Measurements from ENCODE around the gene CDK18. TPM values are rescaled to one million over a fixed set of nuclear protein-coding genes. Genes with fewer than 3 reads are reported as not detected.

Gene CDK18
- total and polyA plus RNA-seq, 7 donors = 1.5 to 11.9 (median 3.9) TPM

GRCh38 chr1:205535866-205536758 is 31.6 kb downstream of the CDK18 start:
- Histone ChIP-seq H3K4me3 (no peak overlapping the region), H3K4me1 (no peaks in the 10 kb centered on the region), H3K27ac (no peak overlapping the region), H3K36me3 (ENCODE audit: insufficient read depth in 1 of 2, low read depth in 1 of 2) (no peaks in the 10 kb centered on the region), H3K27me3 (ENCODE audit: insufficient read depth in 3 of 3, low read length in 2 of 3) (peaks cover 0 to 9% (median 0%) of the 10 kb centered on the region in 3 donors), H3K9me3 (no peaks in the 10 kb centered on the region)
- ATAC-seq (no peak), DNase-seq (peak; percentile 3 to 36)
- WGBS, 3 donors = 75 to 81% (median 81%) methylated on average over 11 of the region's 11 CpGs
- intact Hi-C loops (cut with DNase I) = loop anchor here in 1 of 2 donors (5.0 kb wide), 1 partner anchor 46 kb away; no protein-coding TSS in a partner anchor
- TF ChIP-seq, protein P1, sequence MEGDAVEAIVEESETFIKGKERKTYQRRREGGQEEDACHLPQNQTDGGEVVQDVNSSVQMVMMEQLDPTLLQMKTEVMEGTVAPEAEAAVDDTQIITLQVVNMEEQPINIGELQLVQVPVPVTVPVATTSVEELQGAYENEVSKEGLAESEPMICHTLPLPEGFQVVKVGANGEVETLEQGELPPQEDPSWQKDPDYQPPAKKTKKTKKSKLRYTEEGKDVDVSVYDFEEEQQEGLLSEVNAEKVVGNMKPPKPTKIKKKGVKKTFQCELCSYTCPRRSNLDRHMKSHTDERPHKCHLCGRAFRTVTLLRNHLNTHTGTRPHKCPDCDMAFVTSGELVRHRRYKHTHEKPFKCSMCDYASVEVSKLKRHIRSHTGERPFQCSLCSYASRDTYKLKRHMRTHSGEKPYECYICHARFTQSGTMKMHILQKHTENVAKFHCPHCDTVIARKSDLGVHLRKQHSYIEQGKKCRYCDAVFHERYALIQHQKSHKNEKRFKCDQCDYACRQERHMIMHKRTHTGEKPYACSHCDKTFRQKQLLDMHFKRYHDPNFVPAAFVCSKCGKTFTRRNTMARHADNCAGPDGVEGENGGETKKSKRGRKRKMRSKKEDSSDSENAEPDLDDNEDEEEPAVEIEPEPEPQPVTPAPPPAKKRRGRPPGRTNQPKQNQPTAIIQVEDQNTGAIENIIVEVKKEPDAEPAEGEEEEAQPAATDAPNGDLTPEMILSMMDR (IDR thresholded peaks at IDR 0.05) = no peak

DNA sequence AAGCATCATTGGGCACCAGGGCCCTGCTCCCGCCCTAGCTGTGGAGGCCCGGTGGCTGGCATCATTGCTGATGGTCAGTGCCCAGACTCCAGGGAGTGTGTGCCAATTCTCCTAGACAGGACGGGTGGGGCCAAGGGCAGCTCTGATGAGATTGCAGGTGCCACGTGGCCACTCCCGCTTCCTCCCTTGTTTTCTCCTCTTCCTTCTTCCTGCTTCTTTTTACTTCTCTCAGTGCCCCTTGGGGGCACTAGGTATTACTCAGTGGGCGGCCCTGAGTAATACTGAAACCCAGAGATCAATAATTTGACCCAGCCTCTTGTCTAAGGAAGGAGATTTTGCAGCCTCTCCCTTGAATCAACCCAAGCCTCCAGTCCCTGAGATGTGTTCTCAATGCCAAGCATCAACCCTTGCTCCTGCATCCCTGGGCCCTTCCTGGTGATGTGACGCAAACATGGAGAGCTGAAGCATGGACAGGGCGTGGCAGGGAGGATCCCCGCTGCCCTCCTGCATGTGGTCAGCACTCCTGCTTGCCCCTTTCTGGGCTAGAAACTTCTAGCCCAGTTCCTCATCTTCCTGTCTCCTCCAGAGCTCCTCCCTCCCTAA is 32.4 kb downstream of the CDK18 start:
- DNase-seq (peak; percentile 1 to 10), ATAC-seq (peak in 2 of 4 donors; percentile 34 to 49)
- H3K4me3 ChIP-seq = no peak overlapping the region
- H3K27ac ChIP-seq = no peak overlapping the region
- H3K9me3 ChIP-seq = no peaks in the 10 kb centered on the region
- TF ChIP-seq, protein P1 (IDR thresholded peaks at IDR 0.05) = no peak
- no peaks in the 10 kb centered on the region for H3K4me1 ChIP-seq
- H3K27me3 ChIP-seq (ENCODE audit: insufficient read depth in 3 of 3, low read length in 2 of 3) = peaks cover 0 to 11% (median 0%) of the 10 kb centered on the region in 3 donors
- no peaks in the 10 kb centered on the region for H3K36me3 ChIP-seq (ENCODE audit: insufficient read depth in 1 of 2, low read depth in 1 of 2)
- 41 to 57% (median 47%) methylated on average over 9 of the region's 9 CpGs for WGBS, 3 donors
- intact Hi-C loops (cut with DNase I) = loop anchor here in 1 of 2 donors (5.0 kb wide), 1 partner anchor 45 kb away; no protein-coding TSS in a partner anchor

GRCh38 chr1:205537386-205538018 is 33.0 kb downstream of the CDK18 start:
- TF ChIP-seq, protein P1 (IDR thresholded peaks at IDR 0.05) = no peak
- peak in 1 of 2 donors; percentile 5 for DNase-seq
- no peaks in the 10 kb centered on the region for H3K9me3 ChIP-seq
- intact Hi-C loops (cut with DNase I) = loop anchor here in 1 of 2 donors (5.0 kb wide), 1 partner anchor 45 kb away; no protein-coding TSS in a partner anchor
- ATAC-seq = no peak
- WGBS, 3 donors = 86 to 90% (median 89%) methylated on average over 10 of the region's 10 CpGs
- no peaks in the 10 kb centered on the region for H3K4me1 ChIP-seq
- no peak overlapping the region for H3K27ac ChIP-seq
- no peak overlapping the region for H3K4me3 ChIP-seq
- H3K27me3 ChIP-seq (ENCODE audit: insufficient read depth in 3 of 3, low read length in 2 of 3) = peaks cover 0 to 11% (median 1%) of the 10 kb centered on the region in 3 donors
- H3K36me3 ChIP-seq (ENCODE audit: insufficient read depth in 1 of 2, low read depth in 1 of 2) = no peaks in the 10 kb centered on the region

DNA sequence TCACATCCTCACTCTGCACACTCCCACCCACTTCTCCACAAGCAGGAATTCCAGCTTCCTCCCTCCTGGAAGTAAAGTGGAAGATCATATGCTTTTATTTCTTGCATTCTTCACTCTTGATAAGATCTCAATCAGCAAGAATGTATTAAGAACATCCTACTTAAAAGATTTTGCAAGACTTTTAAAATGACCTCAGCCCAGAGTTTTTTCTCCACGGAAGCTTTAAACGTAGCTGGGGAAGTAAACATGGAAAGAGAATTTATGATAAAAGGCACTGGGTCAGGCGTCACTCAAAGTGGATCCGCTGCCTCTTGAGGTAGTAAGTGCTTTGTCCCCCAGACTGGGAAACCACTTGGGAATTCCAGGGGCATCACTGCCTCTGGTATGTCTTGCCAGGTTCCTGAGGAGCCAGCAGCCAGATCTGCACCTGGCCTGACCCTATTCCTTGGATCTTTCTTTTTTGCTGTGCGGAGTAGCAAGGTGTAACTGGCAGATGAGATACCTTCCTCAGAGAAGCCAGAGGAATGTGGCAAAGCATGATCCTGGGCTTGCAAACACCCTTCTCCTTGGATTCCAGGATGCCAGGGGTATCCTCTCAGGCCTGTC is 33.9 kb downstream of the CDK18 start:
- Histone ChIP-seq H3K36me3 (ENCODE audit: insufficient read depth in 1 of 2, low read depth in 1 of 2) (no peaks in the 10 kb centered on the region), H3K9me3 (no peaks in the 10 kb centered on the region), H3K4me3 (no peak overlapping the region), H3K27me3 (ENCODE audit: insufficient read depth in 3 of 3, low read length in 2 of 3) (peaks cover 0 to 20% (median 5%) of the 10 kb centered on the region in 3 donors), H3K4me1 (no peaks in the 10 kb centered on the region), H3K27ac (no peak overlapping the region)
- ATAC-seq (no peak), DNase-seq (peak in 1 of 2 donors; percentile 6)
- TF ChIP-seq, protein P1 (IDR thresholded peaks at IDR 0.05) = no peak
- intact Hi-C loops (cut with DNase I) = loop anchor here in 1 of 2 donors (5.0 kb wide), 1 partner anchor 44 kb away; no protein-coding TSS in a partner anchor
- 56 to 60% (median 58%) methylated on average over 5 of the region's 5 CpGs for WGBS, 3 donors
